ENCODE measurements around the gene TMEM191C.
"Not testable (repeated sequence)": the region's sequence is repeated elsewhere in the genome, so short reads cannot be mapped to it uniquely, and the experiment has no call there.

GRCh38 chr22:21468194-21469096, 1.3 kb downstream of the TMEM191C start:
- TF ChIP-seq, protein P1, sequence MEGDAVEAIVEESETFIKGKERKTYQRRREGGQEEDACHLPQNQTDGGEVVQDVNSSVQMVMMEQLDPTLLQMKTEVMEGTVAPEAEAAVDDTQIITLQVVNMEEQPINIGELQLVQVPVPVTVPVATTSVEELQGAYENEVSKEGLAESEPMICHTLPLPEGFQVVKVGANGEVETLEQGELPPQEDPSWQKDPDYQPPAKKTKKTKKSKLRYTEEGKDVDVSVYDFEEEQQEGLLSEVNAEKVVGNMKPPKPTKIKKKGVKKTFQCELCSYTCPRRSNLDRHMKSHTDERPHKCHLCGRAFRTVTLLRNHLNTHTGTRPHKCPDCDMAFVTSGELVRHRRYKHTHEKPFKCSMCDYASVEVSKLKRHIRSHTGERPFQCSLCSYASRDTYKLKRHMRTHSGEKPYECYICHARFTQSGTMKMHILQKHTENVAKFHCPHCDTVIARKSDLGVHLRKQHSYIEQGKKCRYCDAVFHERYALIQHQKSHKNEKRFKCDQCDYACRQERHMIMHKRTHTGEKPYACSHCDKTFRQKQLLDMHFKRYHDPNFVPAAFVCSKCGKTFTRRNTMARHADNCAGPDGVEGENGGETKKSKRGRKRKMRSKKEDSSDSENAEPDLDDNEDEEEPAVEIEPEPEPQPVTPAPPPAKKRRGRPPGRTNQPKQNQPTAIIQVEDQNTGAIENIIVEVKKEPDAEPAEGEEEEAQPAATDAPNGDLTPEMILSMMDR (IDR thresholded peaks at IDR 0.05; ENCODE audit: low read depth, low read length) = not testable (repeated sequence)
- not testable (repeated sequence) for TF ChIP-seq POLR2A (IDR thresholded peaks at IDR 0.05; ENCODE audit: extremely low read depth, insufficient read length); MYC (IDR thresholded peaks at IDR 0.05; ENCODE audit: low read depth, low read length); MAX (IDR thresholded peaks at IDR 0.05; ENCODE audit: low read depth, low read length)

Data from NB4 (cell line).